Activated T-helper 1 cell treated with Interleukin-2 at 50 U/mL for 16 hours (primary cell): ENCODE results near the gene CCDC70.
A peak's percentile ranks its signal among the peaks of the same experiment; 100 is the strongest.
"Not testable (repeated sequence)": the region's sequence is repeated elsewhere in the genome, so short reads cannot be mapped to it uniquely, and the experiment has no call there.

Source experiments
- DNase-seq: peaks from one replicate; pipeline ENCODE4 v3.0.0-alpha.2; 2020; ENCODE audit warnings: low read depth

The CCDC70 gene

GRCh38 chr13:51861723-51862300 is at the start of gene CCDC70:
TSS of gene CCDC70 (plus strand) at chr13:51861969. CDS start at chr13:51865412, 3,443 bp downstream.
- no peak for DNase-seq

- no peak for DNase-seq
These were observed 47.7 kb upstream of the CCDC70 start for GRCh38 chr13:51814071-51814470.

GRCh38 chr13:51814825-51815650 is 46.7 kb upstream of the CCDC70 start:
- DNase-seq = peak; percentile 49

GRCh38 chr13:51815848-51816247 is 45.9 kb upstream of the CCDC70 start:
- no peak for DNase-seq

GRCh38 chr13:51816604-51817249 is 45.0 kb upstream of the CCDC70 start:
- no peak for DNase-seq

GRCh38 chr13:51817717-51818116 is 44.1 kb upstream of the CCDC70 start:
- no peak for DNase-seq

- no peak for DNase-seq
These were observed 43.5 kb upstream of the CCDC70 start for GRCh38 chr13:51818276-51818675.

GRCh38 chr13:51818781-51819511 is 42.8 kb upstream of the CCDC70 start:
- no peak for DNase-seq

- DNase-seq = no peak
These were observed 42.2 kb upstream of the CCDC70 start for GRCh38 chr13:51819544-51819943.

GRCh38 chr13:51820016-51820597 is 41.7 kb upstream of the CCDC70 start:
- DNase-seq = no peak

GRCh38 chr13:51821606-51822005 is 40.2 kb upstream of the CCDC70 start:
- no peak for DNase-seq

- no peak for DNase-seq
These were observed 39.5 kb upstream of the CCDC70 start for GRCh38 chr13:51822106-51822815.

GRCh38 chr13:51823359-51823758 is 38.4 kb upstream of the CCDC70 start:
- DNase-seq = no peak

GRCh38 chr13:51823863-51824262 is 37.9 kb upstream of the CCDC70 start:
- DNase-seq = no peak

GRCh38 chr13:51824712-51825111 is 37.1 kb upstream of the CCDC70 start:
- not testable (repeated sequence) for DNase-seq

- no peak for DNase-seq
These were observed 36.6 kb upstream of the CCDC70 start for GRCh38 chr13:51825165-51825592.

- DNase-seq = no peak
These were observed 36.0 kb upstream of the CCDC70 start for GRCh38 chr13:51825681-51826254.

GRCh38 chr13:51826606-51827005 is 35.2 kb upstream of the CCDC70 start:
- no peak for DNase-seq

GRCh38 chr13:51827254-51827653 is 34.5 kb upstream of the CCDC70 start:
- no peak for DNase-seq

GRCh38 chr13:51828730-51829567 is 32.8 kb upstream of the CCDC70 start:
- no peak for DNase-seq
